H9 (cell line): ENCODE measurements around the gene PCDHB4. TPM values are rescaled to one million over a fixed set of nuclear protein-coding genes. Genes with fewer than 3 reads are reported as not detected.
"Not testable (repeated sequence)": the region's sequence is repeated elsewhere in the genome, so short reads cannot be mapped to it uniquely, and the experiment has no call there.

Source experiments
- DNase-seq: peaks from one replicate; pipeline ENCODE4 v3.0.0-alpha.2; 2017
- H2AFZ ChIP-seq: one replicate; pipeline ENCODE4 v1.6.1; 2013; ENCODE audit warnings: mild to moderate bottlenecking, low read length, control low read depth, moderate library complexity
- H2AK5ac ChIP-seq: 2 replicates; pipeline ENCODE4 v1.6.1; 2013; ENCODE audit warnings: low read length, control low read depth, mixed read lengths; ENCODE audit not compliant: insufficient read length
- H2BK120ac ChIP-seq: one replicate; pipeline ENCODE4 v1.6.1; 2013; ENCODE audit warnings: low read depth, mild to moderate bottlenecking, low read length, control low read depth, inconsistent platforms; ENCODE audit not compliant: poor library complexity, severe bottlenecking
- H2BK12ac ChIP-seq: 2 replicates; pipeline ENCODE4 v1.6.1; 2013; ENCODE audit warnings: low read length, control low read depth, mixed read lengths, low read depth; ENCODE audit not compliant: insufficient read length
- H2BK15ac ChIP-seq: 2 replicates; pipeline ENCODE4 v1.6.1; 2013; ENCODE audit warnings: low read depth, low read length, control low read depth
- H2BK20ac ChIP-seq: one replicate; pipeline ENCODE4 v1.6.1; 2013; ENCODE audit warnings: low read depth, mild to moderate bottlenecking, low read length, control low read depth, inconsistent platforms; ENCODE audit not compliant: poor library complexity, severe bottlenecking
- H2BK5ac ChIP-seq: 2 replicates; pipeline ENCODE4 v1.6.1; 2013; ENCODE audit warnings: low read length, control low read depth, mixed read lengths; ENCODE audit not compliant: insufficient read length
- H3K14ac ChIP-seq: 2 replicates; pipeline ENCODE4 v1.6.1; 2013; ENCODE audit warnings: low read length, control low read depth; ENCODE audit not compliant: insufficient read depth
- H3K18ac ChIP-seq: 2 replicates; pipeline ENCODE4 v1.6.1; 2013; ENCODE audit warnings: low read depth, mild to moderate bottlenecking, mixed read lengths, low read length, control low read depth; ENCODE audit not compliant: insufficient read length
- H3K23ac ChIP-seq: 2 replicates; pipeline ENCODE4 v1.6.1; 2013; ENCODE audit warnings: low read length, control low read depth, mixed read lengths, low read depth; ENCODE audit not compliant: insufficient read length
- H3K23me2 ChIP-seq: 2 replicates; pipeline ENCODE4 v1.6.1; 2013; ENCODE audit warnings: low read depth, mild to moderate bottlenecking, mixed read lengths, low read length, control low read depth; ENCODE audit not compliant: insufficient read length, poor library complexity, severe bottlenecking
- H3K27ac ChIP-seq: 2 replicates; pipeline ENCODE4 v1.5.1; 2013; ENCODE audit warnings: low read length, control low read depth, mixed read lengths, low read depth; ENCODE audit not compliant: insufficient read length
- H3K27me3 ChIP-seq: 2 replicates; pipeline ENCODE4 v1.6.1; 2013; ENCODE audit warnings: low read length, control low read depth, inconsistent platforms; ENCODE audit not compliant: insufficient read depth
- H3K4ac ChIP-seq: 2 replicates; pipeline ENCODE4 v1.6.1; 2013; ENCODE audit warnings: low read depth, mild to moderate bottlenecking, control low read depth, inconsistent platforms, low read length, moderate library complexity
- H3K4me1 ChIP-seq: 2 replicates; pipeline ENCODE4 v1.6.1; 2013; ENCODE audit warnings: low read length, control low read depth, inconsistent platforms; ENCODE audit not compliant: insufficient read depth
- H3K4me2 ChIP-seq: 2 replicates; pipeline ENCODE4 v1.6.1; 2013; ENCODE audit warnings: low read length, control low read depth, mixed read lengths; ENCODE audit not compliant: insufficient read length, insufficient read depth
- H3K56ac ChIP-seq: 2 replicates; pipeline ENCODE4 v1.6.1; 2013; ENCODE audit warnings: low read depth, mild to moderate bottlenecking, mixed read lengths, low read length, control low read depth; ENCODE audit not compliant: insufficient read length
- H3K79me1 ChIP-seq: 2 replicates; pipeline ENCODE4 v1.6.1; 2013; ENCODE audit warnings: low read depth, mild to moderate bottlenecking, moderate library complexity, low read length, control low read depth, inconsistent platforms; ENCODE audit not compliant: insufficient read depth, poor library complexity, severe bottlenecking
- H3K79me2 ChIP-seq: 2 replicates; pipeline ENCODE4 v1.6.1; 2013; ENCODE audit warnings: low read length, control low read depth, inconsistent platforms; ENCODE audit not compliant: insufficient read depth
- H3K9ac ChIP-seq: 2 replicates; pipeline ENCODE4 v1.6.1; 2013; ENCODE audit warnings: low read length, control low read depth, mixed read lengths; ENCODE audit not compliant: insufficient read length; ENCODE audit errors: extremely low read depth
- H3K9me3 ChIP-seq: one replicate; pipeline ENCODE4 v1.6.1; 2013; ENCODE audit warnings: low read depth, low read length, inconsistent platforms; ENCODE audit not compliant: control insufficient read depth
- H3T11ph ChIP-seq: one replicate; pipeline ENCODE4 v1.6.1; 2013; ENCODE audit warnings: mild to moderate bottlenecking, low read length, control low read depth, inconsistent platforms
- H4K20me1 ChIP-seq: one replicate; pipeline ENCODE4 v1.6.1; 2013; ENCODE audit not compliant: control insufficient read depth, insufficient read length, insufficient read depth
- H4K5ac ChIP-seq: 2 replicates; pipeline ENCODE4 v1.6.1; 2013; ENCODE audit warnings: low read depth, mild to moderate bottlenecking, mixed read lengths, low read length, control low read depth; ENCODE audit not compliant: insufficient read length
- H4K8ac ChIP-seq: replicated peaks from 2 replicates; pipeline ENCODE4 v1.6.1; 2013; ENCODE audit warnings: low read length, control low read depth, mixed read lengths, low read depth; ENCODE audit not compliant: insufficient read length
- H4K91ac ChIP-seq: 2 replicates; pipeline ENCODE4 v1.6.1; 2013; ENCODE audit warnings: low read depth, mild to moderate bottlenecking, moderate library complexity, mixed read lengths, low read length, control low read depth; ENCODE audit not compliant: insufficient read length
- H3K27ac Mint-ChIP-seq, 3 experiments: 2 replicates in 2 of 3; 3 replicates in 1 of 3; pipeline ENCODE4 v1.8.0; 2020 to 2021; ENCODE audit warnings: mixed read lengths in 3 of 3, mild to moderate bottlenecking in 1 of 3, moderate library complexity in 1 of 3
- H3K27me3 Mint-ChIP-seq: 2 replicates; pipeline ENCODE4 v1.8.0; 2021; ENCODE audit warnings: low read depth, mild to moderate bottlenecking, moderate library complexity, mixed read lengths
- H3K36me3 Mint-ChIP-seq, 3 experiments: 2 replicates in 2 of 3; 3 replicates in 1 of 3; pipeline ENCODE4 v1.8.0; 2020 to 2021; ENCODE audit warnings: low read depth in 3 of 3, mixed read lengths in 3 of 3; ENCODE audit not compliant: insufficient read depth in 1 of 3
- H3K4me1 Mint-ChIP-seq, 2 experiments: 2 replicates each; pipeline ENCODE4 v1.8.0; 2020; ENCODE audit warnings: mixed read lengths in 2 of 2
- H3K4me3 Mint-ChIP-seq, 2 experiments: 2 replicates in 1 of 2; 3 replicates in 1 of 2; pipeline ENCODE4 v1.8.0; 2020 to 2021; ENCODE audit warnings: mild to moderate bottlenecking in 2 of 2, mixed read lengths in 2 of 2, moderate library complexity in 1 of 2
- H3K9me3 Mint-ChIP-seq, 2 experiments: 2 replicates in 1 of 2; 3 replicates in 1 of 2; pipeline ENCODE4 v1.8.0; 2020; ENCODE audit warnings: mild to moderate bottlenecking in 2 of 2, mixed read lengths in 2 of 2, moderate library complexity in 1 of 2
- WGBS: extraction: QIAGEN DNeasy Blood & Tissue Kit; methylation state at CpG from one replicate; pipeline ENCODE4 v1.1.7; 2013; ENCODE audit warnings: missing lambda C conversion rate, low lambda C conversion rate, mixed read lengths; ENCODE audit not compliant: insufficient read length; ENCODE audit errors: extremely low coverage; 5-methylcytosine and 5-hydroxymethylcytosine counted together
- total RNA-seq: library from RNA; stranded (reverse); gene quantifications from 2 replicates; pipeline ENCODE4 v1.2.1, GENCODE V29; 2021

PCDHB4 gene
- total RNA-seq, 1 experiment from 2014 or later = 1.6 TPM

GRCh38 chr5:141152096-141152495 lies 30.5 kb downstream of the PCDHB4 start:
- not testable (repeated sequence) for H3K56ac ChIP-seq, H3K27ac ChIP-seq, H3K14ac ChIP-seq, H3K79me2 ChIP-seq, H3K23me2 ChIP-seq, H2BK15ac ChIP-seq, H3K4me1 ChIP-seq, H3K27me3 Mint-ChIP-seq, H4K91ac ChIP-seq, H3K9me3 ChIP-seq, H3K4me1 Mint-ChIP-seq, H4K5ac ChIP-seq, H3K23ac ChIP-seq, H3K4ac ChIP-seq, H3K4me2 ChIP-seq, H2BK12ac ChIP-seq, H3K4me3 Mint-ChIP-seq, H3K18ac ChIP-seq, H4K8ac ChIP-seq, H2BK120ac ChIP-seq, H3T11ph ChIP-seq, H3K79me1 ChIP-seq, H4K20me1 ChIP-seq, H2AK5ac ChIP-seq, H2BK5ac ChIP-seq, H3K9ac ChIP-seq, DNase-seq, H3K27me3 ChIP-seq, H3K27ac Mint-ChIP-seq, H2AFZ ChIP-seq, H2BK20ac ChIP-seq
- peaks cover 37 to 40% of the 10 kb centered on the region in 2 experiments for H3K9me3 Mint-ChIP-seq
- no CpG with 5 or more reads among the region's 36 CpGs for WGBS
- H3K36me3 Mint-ChIP-seq = peaks cover 1 to 27% (median 5%) of the 10 kb centered on the region in 3 experiments; a peak in 5 of 7 replicates
